WI38 (cell line): ENCODE results near the gene TANGO2.

ENCODE experiments used
- H3K4me3 ChIP-seq: 2 replicates; pipeline ENCODE4 v1.5.1; 2011; ENCODE audit warnings: low read depth, mild to moderate bottlenecking, control low read depth, low read length
- TF ChIP-seq, protein P1 (sequence below): IDR thresholded peaks from 2 replicates; pipeline ENCODE4 v1.5.1; 2012; ENCODE audit warnings: low read depth, mild to moderate bottlenecking, control low read depth, low read length

The TANGO2 gene

DNA sequence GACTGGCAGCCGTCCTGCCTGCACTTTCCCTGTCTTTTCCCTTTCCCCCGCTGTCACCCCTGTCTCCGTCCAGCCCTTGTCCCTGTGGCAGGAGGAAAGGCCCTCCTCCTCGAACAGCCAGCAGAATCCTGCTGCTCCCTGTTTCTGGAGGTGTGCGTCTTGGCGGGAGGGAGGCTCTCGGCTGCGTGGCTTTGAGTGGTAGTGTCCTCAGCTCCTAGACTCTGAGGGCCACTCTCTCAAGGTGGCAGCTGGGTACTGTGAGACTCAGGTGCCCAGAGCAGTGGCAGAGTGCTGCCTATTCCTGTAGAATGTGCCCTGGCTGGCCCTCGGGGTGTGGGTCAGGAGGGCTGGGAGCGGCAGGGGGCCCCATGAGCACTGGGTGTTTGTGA is 85.9 kb downstream of the TANGO2 start:
- H3K4me3 ChIP-seq = no peak overlapping the region
- TF ChIP-seq, protein P1, sequence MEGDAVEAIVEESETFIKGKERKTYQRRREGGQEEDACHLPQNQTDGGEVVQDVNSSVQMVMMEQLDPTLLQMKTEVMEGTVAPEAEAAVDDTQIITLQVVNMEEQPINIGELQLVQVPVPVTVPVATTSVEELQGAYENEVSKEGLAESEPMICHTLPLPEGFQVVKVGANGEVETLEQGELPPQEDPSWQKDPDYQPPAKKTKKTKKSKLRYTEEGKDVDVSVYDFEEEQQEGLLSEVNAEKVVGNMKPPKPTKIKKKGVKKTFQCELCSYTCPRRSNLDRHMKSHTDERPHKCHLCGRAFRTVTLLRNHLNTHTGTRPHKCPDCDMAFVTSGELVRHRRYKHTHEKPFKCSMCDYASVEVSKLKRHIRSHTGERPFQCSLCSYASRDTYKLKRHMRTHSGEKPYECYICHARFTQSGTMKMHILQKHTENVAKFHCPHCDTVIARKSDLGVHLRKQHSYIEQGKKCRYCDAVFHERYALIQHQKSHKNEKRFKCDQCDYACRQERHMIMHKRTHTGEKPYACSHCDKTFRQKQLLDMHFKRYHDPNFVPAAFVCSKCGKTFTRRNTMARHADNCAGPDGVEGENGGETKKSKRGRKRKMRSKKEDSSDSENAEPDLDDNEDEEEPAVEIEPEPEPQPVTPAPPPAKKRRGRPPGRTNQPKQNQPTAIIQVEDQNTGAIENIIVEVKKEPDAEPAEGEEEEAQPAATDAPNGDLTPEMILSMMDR = no peak

- TF ChIP-seq, protein P1 = no peak
- no peak overlapping the region for H3K4me3 ChIP-seq
Observed at GRCh38 chr22:20107471-20107901, 86.6 kb downstream of the TANGO2 start.

- no peak overlapping the region for H3K4me3 ChIP-seq
- TF ChIP-seq, protein P1 = no peak
Observed at GRCh38 chr22:20107951-20108756, 87.2 kb downstream of the TANGO2 start.

DNA sequence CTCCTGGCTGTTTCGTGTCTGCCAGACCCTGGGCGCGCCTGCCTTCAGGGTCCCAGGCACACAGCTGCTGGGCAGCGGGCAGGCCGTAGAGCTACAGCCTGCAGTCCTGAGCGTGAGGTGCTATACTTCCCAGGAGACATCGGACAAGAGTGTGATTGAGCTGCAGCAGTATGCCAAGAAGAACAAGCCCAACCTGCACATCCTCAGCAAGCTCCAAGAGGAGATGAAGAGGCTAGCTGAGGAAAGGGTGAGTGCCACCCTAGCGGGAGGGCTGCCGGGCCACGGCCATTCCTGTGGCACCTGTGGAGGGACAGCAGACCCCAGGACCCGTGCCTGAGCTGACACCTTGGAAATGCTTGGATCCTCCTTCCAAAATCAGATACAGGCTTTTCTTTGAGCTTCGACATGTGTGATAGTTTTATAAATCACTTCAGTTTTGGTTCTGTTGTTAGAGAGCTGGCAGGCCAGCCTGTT is 87.9 kb downstream of the TANGO2 start:
- TF ChIP-seq, protein P1 = no peak
- no peak overlapping the region for H3K4me3 ChIP-seq

GRCh38 chr22:20109411-20110358 is 88.8 kb downstream of the TANGO2 start:
- TF ChIP-seq, protein P1 = no peak
- H3K4me3 ChIP-seq = no peak overlapping the region

DNA sequence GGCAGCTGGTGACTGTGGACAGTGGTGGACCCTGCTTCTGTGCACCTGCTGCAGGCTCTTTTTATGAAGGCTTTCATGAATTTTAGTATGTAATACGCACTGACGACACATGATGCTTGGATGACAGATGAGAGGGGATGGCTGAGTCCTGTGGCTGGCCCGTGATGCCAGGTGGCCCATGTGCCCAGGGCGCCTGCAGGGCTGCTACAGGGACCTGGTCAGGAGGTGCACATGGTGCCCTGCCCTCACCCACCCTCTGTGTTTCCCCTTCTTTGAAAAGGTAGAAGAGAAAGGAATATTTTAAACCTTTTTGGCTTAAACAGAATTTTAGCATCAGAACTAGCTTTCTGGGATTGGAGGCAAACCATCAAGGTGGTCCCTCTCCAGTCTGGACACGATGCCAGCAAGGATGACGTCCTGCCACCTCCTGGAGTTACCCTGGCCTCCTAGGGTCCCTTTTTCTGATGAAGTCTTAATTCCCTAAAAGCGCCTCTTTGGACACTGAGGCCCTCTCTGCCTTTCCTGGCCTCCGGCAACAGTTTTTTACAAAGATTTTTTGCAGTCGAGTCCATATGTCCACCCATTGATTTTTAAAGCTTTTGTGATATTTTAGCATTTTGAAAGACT is 89.6 kb downstream of the TANGO2 start:
- H3K4me3 ChIP-seq = no peak overlapping the region
- TF ChIP-seq, protein P1 = no peak
